Activated CD4-positive, alpha-beta T cell treated with anti-CD3 and anti-CD28 coated beads, Interleukin-2, amount 50 U/mL, for 1 hour (primary cell): ENCODE results near the gene DTNBP1.

ENCODE experiments used
- DNase-seq: peaks from one replicate; pipeline ENCODE4 v3.0.0-alpha.2; 2020

The DTNBP1 gene

GRCh38 chr6:15530411-15530810, 132.4 kb downstream of the DTNBP1 start:
- DNase-seq: no peak

DNA sequence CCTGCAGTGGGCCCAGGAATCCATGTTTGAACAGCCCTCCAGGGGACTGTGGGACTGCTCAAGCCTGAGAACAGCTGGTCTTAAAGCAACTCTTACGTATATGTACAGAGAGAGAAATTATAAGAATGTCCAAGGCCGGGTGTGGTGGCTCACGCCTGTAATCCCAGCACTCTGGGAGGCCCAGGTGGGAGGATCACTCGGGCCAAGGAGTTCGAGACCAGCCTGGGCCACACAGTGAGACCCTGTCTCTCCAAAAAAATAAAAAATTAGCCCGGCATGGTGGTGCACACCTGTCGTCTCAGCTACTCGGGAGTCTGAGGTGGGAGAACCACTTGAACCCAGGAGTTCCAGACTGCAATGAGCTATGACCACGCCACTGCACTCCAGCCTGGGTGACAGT, 134.0 kb downstream of the DTNBP1 start:
- DNase-seq: no peak

GRCh38 chr6:15527838-15528617, 134.8 kb downstream of the DTNBP1 start:
- no peak for DNase-seq

DNA sequence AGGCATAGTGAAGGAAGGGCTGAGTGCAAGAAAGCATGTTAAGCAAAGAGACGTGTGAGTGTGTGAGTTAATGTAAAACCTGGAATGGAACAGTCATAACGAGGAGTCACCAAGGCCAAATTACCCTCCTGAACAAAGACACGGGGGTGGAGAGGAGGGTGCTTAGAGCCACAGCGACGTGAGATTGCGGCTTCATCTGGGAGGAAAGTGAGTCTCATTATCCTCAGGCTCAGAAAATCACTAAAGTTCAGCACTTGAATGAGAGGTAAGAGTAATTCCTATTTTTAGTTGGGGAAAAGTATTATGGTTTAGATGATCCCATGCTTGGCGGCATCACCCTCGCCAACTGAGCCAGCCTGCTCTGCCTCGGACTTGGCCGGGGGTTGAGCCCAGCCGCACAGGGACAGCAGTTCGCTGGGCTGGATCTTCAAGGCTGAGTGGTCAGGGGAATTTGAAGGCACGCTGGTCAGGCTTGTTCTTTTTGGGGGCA, 136.6 kb downstream of the DTNBP1 start:
- DNase-seq: no peak

- no peak for DNase-seq
Observed at GRCh38 chr6:15524861-15525401, 137.9 kb downstream of the DTNBP1 start.

DNA sequence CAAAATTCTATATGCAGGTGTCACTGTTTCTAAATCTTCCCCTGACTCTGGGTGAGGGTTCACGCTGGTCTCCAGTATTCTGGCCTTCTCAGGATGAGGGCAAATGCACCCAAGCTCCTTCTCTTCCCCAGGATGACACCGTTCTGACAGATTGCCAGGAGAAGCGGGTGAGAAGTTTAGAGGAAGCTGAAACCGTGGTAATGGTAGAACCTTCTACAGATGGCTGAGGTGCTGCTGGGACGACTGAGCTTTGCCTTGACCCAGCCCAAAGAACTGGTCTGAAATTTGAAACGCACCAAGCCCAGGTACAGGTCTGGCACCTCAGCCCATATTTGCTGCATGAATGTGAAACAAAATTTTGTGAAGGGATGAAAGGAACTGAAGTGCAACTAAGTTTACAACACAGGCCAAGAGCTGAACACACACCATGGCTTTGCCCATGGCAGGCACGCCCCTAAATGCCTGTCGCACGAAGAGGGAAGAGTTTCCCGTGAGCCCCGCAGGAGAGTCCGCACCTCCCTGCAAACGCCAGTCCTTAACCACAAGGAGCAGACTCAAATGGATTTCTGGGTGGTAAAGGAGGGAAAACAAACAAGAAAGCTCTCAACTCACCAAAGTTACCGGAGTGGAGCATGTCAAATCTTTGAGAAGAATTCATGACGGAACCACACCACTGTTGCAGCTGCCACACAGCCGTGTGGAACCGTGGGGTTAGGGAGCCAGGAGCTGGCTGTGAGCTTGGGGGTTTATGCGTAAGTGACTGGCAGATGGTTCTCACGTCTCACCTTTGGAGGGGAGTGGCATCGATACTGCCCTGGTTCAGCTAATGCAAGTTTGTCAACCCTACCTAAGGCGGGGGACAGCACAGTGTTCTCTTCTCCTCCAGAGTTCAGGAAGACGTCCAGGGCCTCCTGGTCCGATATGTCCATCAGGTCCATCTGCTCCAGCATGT, 138.9 kb downstream of the DTNBP1 start:
- no peak for DNase-seq

GRCh38 chr6:15522856-15523529, 139.8 kb downstream of the DTNBP1 start:
- no peak for DNase-seq

DNA sequence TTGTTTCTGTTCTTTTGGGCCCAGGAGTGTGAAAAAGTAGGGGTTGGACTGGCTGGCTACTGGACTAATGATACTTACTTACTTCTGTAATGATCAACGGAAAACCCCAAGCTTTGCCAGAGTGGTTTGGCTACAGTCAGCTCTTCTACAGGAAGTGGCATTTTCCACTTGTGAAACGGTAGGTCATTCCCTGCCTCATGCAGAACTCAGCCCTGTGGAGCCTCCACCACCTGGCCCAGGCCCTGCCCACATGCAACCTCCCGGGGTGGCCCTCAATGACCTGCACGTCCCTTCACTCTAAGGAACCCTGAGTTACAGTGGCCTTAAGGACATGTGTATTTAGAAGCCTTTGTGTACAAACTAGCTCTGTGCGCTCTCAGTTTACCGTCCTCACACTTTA, 140.4 kb downstream of the DTNBP1 start:
- no peak for DNase-seq

- DNase-seq: no peak
Observed at GRCh38 chr6:15522026-15522425, 140.8 kb downstream of the DTNBP1 start.

DNA sequence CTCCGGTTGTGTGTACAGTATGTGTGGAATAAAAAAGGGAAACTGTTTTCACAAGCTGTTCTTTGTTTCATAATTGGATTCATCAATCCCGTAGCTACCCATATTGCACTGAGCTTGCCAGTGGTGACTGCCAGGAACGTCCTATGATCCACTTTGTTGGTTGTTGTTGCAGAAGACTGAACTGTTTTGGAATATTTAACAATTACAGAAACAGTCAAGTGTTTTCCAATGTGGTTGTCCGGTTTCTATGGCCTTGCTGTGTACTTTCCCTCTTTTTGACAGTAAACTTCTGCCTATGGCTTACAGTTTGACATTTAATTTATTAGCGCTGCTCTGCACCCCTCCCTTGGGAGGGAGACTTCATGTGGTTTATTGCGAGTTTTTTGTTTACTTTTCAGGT, 141.2 kb downstream of the DTNBP1 start:
- no peak for DNase-seq

DNA sequence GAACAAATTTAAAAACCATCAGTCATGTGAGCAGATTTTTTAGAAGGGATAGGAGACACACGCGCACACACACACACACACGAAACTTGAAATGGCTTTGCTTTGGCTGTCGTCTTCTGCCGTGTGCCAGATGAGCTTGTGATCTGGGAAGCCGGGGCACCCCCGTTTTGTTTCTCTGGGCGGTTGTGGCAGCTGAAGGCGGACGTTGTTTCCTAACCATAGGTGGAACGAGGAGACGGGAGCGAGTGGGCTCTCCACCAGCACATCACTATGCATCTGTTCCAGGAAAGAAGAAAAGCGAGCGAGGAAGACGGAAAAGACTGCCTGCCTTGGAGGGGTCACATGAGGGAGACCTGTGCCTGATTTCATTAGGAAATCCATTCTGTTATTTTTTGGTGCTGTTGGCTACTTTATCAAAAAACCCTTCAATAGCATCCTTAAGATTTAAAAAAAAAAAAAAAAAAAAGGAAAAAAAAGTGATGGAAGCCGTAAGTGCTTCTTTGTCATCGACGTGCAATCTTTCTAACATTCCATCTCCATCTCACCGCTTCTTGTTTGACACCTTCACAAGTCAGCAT, 142.1 kb downstream of the DTNBP1 start:
- no peak for DNase-seq

GRCh38 chr6:15519681-15520080, 143.1 kb downstream of the DTNBP1 start:
- no peak for DNase-seq

DNA sequence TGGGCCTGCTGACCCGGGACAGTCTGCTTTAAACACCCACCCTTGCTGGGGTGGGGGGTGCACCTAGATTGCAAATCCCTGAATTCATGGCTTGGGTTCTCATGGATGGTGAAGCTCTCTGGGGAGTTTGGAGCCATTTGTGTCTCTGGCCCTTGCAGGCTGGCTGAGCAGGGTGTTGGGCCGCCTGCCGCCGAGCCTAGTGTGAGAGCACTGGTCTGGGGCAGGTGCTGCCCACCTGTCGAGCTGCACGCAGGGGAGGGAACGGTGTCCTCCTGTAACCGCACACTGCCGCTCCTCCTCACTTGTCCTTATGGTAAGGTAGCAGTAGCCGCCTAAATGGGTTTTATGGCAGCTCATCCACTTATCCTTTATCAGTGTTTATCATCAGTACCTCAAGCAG, 143.9 kb downstream of the DTNBP1 start:
- DNase-seq: no peak

DNA sequence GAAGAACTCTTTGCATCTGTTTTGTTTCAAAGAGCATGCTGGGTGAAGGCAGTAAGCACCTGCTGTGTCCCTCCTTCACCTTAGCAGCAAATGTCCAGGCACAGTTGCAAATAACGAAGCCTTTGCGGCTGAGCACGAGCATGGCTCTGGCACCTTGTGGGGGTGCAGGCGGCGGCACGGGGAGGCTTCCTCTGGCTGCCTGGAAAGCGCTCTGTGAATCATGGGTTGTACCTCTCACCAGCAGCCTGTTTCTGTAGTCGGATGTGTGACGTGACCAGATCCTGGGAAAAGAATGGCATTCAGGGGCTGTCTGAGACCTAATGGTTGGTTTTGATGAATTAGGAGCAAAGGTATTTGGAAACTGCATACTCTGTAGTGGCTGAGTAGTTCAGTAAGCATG, 144.8 kb downstream of the DTNBP1 start:
- no peak for DNase-seq

- no peak for DNase-seq
Observed at GRCh38 chr6:15517600-15517999, 145.2 kb downstream of the DTNBP1 start.

DNA sequence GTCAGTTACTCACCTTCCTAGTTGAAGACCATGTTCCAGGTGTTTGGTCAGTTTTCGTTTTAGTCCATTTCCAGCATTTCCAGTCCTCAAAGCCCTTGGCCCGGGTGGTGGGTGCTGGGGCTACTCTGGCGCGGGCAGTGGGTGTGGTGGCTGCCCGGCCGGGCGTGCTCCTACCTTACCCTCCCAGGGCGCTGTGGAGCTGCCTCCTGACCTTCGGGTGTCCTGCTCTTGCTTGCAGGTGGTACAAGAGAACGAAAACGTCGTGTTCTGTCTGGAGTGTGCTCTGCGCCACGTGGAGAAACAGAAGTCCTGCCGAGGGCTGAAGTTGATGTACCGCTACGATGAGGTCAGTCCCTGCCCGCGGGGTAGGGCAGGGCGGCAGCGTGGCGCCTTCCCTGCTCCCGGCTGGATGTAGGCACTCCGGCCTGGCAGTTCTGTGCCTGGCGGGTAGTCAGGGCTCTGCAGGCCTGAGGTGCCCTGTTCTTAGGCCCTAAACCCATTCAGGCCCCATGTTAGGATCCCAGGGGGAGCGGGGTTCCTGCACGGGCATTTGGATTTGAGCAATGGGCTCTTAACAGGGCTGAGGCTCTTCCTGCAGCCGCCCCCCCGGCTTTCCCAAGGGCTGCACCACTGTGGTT, 145.8 kb downstream of the DTNBP1 start:
- DNase-seq: no peak

DNA sequence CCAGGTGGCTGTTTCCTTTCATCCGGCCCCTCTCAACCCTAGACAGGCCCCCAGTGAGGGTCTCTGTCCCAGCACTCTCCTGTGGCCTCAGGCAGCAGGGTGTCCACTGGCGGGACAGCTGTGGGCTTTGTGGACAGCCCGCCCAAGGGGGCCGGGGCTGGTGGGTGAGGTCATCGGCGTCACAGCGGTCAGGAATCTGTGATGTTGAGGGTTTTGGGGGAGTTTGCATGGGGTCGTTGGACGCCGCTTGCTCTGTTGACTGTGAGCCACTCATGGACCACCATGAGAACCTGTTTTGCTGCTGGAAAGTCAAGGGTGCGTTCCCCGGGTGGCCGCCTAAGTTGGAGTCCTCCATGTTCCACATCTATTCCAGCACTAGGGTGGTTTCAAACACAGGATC, 146.4 kb downstream of the DTNBP1 start:
- no peak for DNase-seq

DNA sequence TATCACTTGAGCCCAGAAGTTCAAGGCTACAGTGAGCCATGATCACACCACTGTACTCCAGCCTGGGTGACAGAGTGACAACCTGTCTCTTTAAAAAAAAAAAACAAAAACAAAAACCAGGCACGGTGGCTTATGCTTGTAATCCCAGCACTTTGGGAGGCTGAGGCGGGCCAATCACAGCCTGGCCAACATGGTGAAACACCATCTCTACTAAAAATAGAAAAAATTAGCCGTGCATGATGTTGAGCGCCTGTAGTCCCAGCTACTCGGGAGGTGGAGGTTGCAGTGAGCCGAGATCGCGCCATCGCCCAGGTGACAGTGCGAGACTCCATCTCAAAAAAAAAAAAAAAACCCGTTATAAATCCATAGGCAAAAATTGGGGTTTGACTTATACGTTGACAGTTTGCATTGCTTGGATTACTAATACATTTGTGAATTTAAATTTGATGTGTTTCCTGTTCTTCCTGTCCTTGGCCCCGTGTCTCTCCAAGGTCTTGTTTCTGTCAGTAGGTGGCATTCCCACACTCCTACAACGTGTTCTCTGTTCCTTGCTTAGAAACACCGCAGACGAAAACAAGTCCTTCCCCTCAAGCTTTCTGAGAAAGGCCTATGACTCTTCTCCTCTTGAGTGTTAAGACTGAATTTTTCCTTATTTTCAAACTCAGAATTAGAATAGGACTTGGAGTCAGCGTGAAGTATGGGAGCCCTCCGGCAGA, 147.0 kb downstream of the DTNBP1 start:
- no peak for DNase-seq

GRCh38 chr6:15515226-15515625, 147.6 kb downstream of the DTNBP1 start:
- DNase-seq: no peak

- no peak for DNase-seq
Observed at GRCh38 chr6:15513801-15514711, 148.8 kb downstream of the DTNBP1 start.
